ENCODE results near the gene NRG2.

GRCh38 chr5:140039561-140039960 lies 3.5 kb downstream of the NRG2 start:
- TF ChIP-seq POLR2AphosphoS5 (IDR thresholded peaks at IDR 0.05; ENCODE audit: borderline replicate concordance, low read depth, low read length) (no peak), EZH2 (IDR thresholded peaks at IDR 0.05) (no peak), FOXP2 (optimal IDR thresholded peaks at IDR 0.05; ENCODE audit: control extremely low read depth, extremely low read length, insufficient read depth) (no peak)

Data from SK-N-MC (cell line).